Uterus (tissue), 4 donors: ENCODE results near the gene RAB6B. TPM values are rescaled to one million over a fixed set of nuclear protein-coding genes. Genes with fewer than 3 reads are reported as not detected.

Experiments used
- DNase-seq, 2 donors: peaks; one replicate each; pipeline ENCODE4 v3.0.0-alpha.2; 2019 to 2020
- H3K27ac ChIP-seq, 2 donors: fragments of 200-600 bp; sonication (generic); 1 replicate in 1 of 2; 2 replicates in 1 of 2; pipeline ENCODE4 v1.5.1; 2016 to 2018
- H3K27me3 ChIP-seq, 2 donors: fragments of 200-600 bp; sonication (generic); one replicate each; pipeline ENCODE4 v1.5.1; 2018 to 2019; ENCODE audit warnings: control low read depth in 1 of 2
- H3K36me3 ChIP-seq, 2 donors: fragments of 200-600 bp; sonication (generic); one replicate each; pipeline ENCODE4 v1.5.1; 2019; ENCODE audit warnings: control low read depth in 1 of 2
- H3K4me1 ChIP-seq, 2 donors: fragments of 200-600 bp; sonication (generic); one replicate each; pipeline ENCODE4 v1.5.1; 2018 to 2019; ENCODE audit warnings: control low read depth in 1 of 2
- H3K4me3 ChIP-seq, 2 donors: fragments of 200-600 bp; sonication (generic); 1 replicate in 1 of 2; 2 replicates in 1 of 2; pipeline ENCODE4 v1.5.1; 2018 to 2019; ENCODE audit warnings: mild to moderate bottlenecking in 1 of 2
- H3K9me3 ChIP-seq, 2 donors: fragments of 200-600 bp; sonication (generic); one replicate each; pipeline ENCODE4 v1.5.1; 2019; ENCODE audit warnings: control low read depth in 1 of 2
- CTCF ChIP-seq, 4 experiments: fragments of 200-600 bp in 2 of 4; fragments of 450-650 bp in 2 of 4; sonication (generic) in 2 of 4; IDR thresholded peaks; one replicate each; pipeline ENCODE4 v1.5.1; 2016 to 2019; ENCODE audit warnings: antibody characterized with exemption in 4 of 4, mild to moderate bottlenecking in 2 of 4, moderate library complexity in 1 of 4
- POLR2A ChIP-seq, 2 donors: fragments of 450-650 bp; IDR thresholded peaks; one replicate each; pipeline ENCODE4 v1.6.1; 2016; ENCODE audit warnings: antibody characterized with exemption in 2 of 2, mild to moderate bottlenecking in 1 of 2, moderate library complexity in 1 of 2
- intact Hi-C: fragments of 100-400 bp; cut with DNase I; formaldehyde crosslinking; loops from one replicate; pipeline ENCODE4 v1.15.1; 2023; ENCODE audit warnings: low total_unique reads
- total RNA-seq, 4 donors: library from RNA; depleted of rRNA in 3 of 4; stranded (reverse); fragments of >200 nt in 3 of 4; gene quantifications; one replicate each; pipeline versions ENCODE4 v1.1.0 to v1.2.4, GENCODE V29; 2014 to 2023
- donor health status: DM: yes; HTN: yes; CAD: no.

Gene RAB6B
- total RNA-seq, 4 donors from 2014 or later, result 0.29 to 12.0 (median 3.8) TPM

- H3K4me1 ChIP-seq, result no peaks in the 10 kb centered on the region
- no peak overlapping the region for H3K4me3 ChIP-seq
- intact Hi-C loops, result no loop called here
- no peaks in the 10 kb centered on the region for H3K36me3 ChIP-seq
- no peaks in the 10 kb centered on the region for H3K27me3 ChIP-seq
- H3K9me3 ChIP-seq, result no peaks in the 10 kb centered on the region
- DNase-seq, result no peak
- TF ChIP-seq CTCF (IDR thresholded peaks at IDR 0.05) (no peak), POLR2A (IDR thresholded peaks at IDR 0.05) (no peak)
- H3K27ac ChIP-seq, result no peak overlapping the region
These were observed 38.6 kb upstream of the RAB6B start for GRCh38 chr3:133934073-133934970.

- TF ChIP-seq CTCF (IDR thresholded peaks at IDR 0.05), result no peak
- no peak for TF ChIP-seq POLR2A (IDR thresholded peaks at IDR 0.05)
- Histone ChIP-seq H3K27me3 (no peaks in the 10 kb centered on the region), H3K9me3 (no peaks in the 10 kb centered on the region), H3K4me1 (no peaks in the 10 kb centered on the region), H3K36me3 (no peaks in the 10 kb centered on the region), H3K4me3 (no peak overlapping the region), H3K27ac (no peak overlapping the region)
- DNase-seq, result no peak
- intact Hi-C loops, result no loop called here
These were observed 37.7 kb upstream of the RAB6B start for GRCh38 chr3:133933097-133934024.

GRCh38 chr3:133932009-133932408, 36.3 kb upstream of the RAB6B start:
- H3K9me3 ChIP-seq, result no peaks in the 10 kb centered on the region
- TF ChIP-seq CTCF (IDR thresholded peaks at IDR 0.05), result no peak
- no peak overlapping the region for H3K4me3 ChIP-seq
- intact Hi-C loops, result no loop called here
- DNase-seq, result no peak
- no peaks in the 10 kb centered on the region for H3K36me3 ChIP-seq
- H3K27me3 ChIP-seq, result no peaks in the 10 kb centered on the region
- H3K4me1 ChIP-seq, result no peaks in the 10 kb centered on the region
- no peak overlapping the region for H3K27ac ChIP-seq

GRCh38 chr3:133931084-133931483, 35.4 kb upstream of the RAB6B start:
- Histone ChIP-seq H3K27me3 (no peaks in the 10 kb centered on the region), H3K36me3 (no peaks in the 10 kb centered on the region), H3K9me3 (no peaks in the 10 kb centered on the region), H3K4me3 (no peak overlapping the region), H3K4me1 (no peaks in the 10 kb centered on the region), H3K27ac (no peak overlapping the region)
- intact Hi-C loops, result no loop called here
- DNase-seq, result no peak
- no peak for TF ChIP-seq CTCF (IDR thresholded peaks at IDR 0.05)
- no peak for TF ChIP-seq POLR2A (IDR thresholded peaks at IDR 0.05)
